IMR-90 (cell line): ENCODE data around the gene TNFRSF1A.

Experiments used
- BHLHE40 ChIP-seq: fragments of 150-350 bp; IDR thresholded peaks from 2 replicates; pipeline ENCODE4 v1.6.1; 2016; ENCODE audit warnings: mild to moderate bottlenecking, low read depth, low read length
- CHD1 ChIP-seq: IDR thresholded peaks from 2 replicates; pipeline ENCODE4 v1.6.1; 2012; ENCODE audit warnings: low read depth, low read length, improper control_type of control experiment
- CTCF ChIP-seq: conservative IDR thresholded peaks from 2 replicates; pipeline ENCODE4 v1.5.1; 2012; ENCODE audit warnings: mild to moderate bottlenecking, low read depth, low read length, improper control_type of control experiment
- NFE2L2 ChIP-seq: fragments of 150-350 bp; IDR thresholded peaks from 2 replicates; pipeline ENCODE4 v1.6.1; 2016; ENCODE audit warnings: low read depth, mild to moderate bottlenecking, low read length
- POLR2A ChIP-seq: IDR thresholded peaks from 2 replicates; pipeline ENCODE4 v1.6.1; 2012; ENCODE audit warnings: mild to moderate bottlenecking, low read depth, low read length
- RAD21 ChIP-seq: IDR thresholded peaks from 2 replicates; pipeline ENCODE4 v1.6.1; 2012; ENCODE audit warnings: low read length, improper control_type of control experiment
- RCOR1 ChIP-seq: IDR thresholded peaks from 2 replicates; pipeline ENCODE4 v1.6.1; 2012; ENCODE audit warnings: mild to moderate bottlenecking, low read length, improper control_type of control experiment; ENCODE audit not compliant: insufficient replicate concordance
- SMC3 ChIP-seq: fragments of 150-350 bp; IDR thresholded peaks from 2 replicates; pipeline ENCODE4 v1.6.1; 2016; ENCODE audit warnings: low read depth, mild to moderate bottlenecking, antibody characterized with exemption, low read length, moderate library complexity
- USF2 ChIP-seq: fragments of 150-350 bp; IDR thresholded peaks from 2 replicates; pipeline ENCODE4 v1.6.1; 2017; ENCODE audit warnings: mild to moderate bottlenecking, antibody characterized with exemption, low read length, low read depth

DNA sequence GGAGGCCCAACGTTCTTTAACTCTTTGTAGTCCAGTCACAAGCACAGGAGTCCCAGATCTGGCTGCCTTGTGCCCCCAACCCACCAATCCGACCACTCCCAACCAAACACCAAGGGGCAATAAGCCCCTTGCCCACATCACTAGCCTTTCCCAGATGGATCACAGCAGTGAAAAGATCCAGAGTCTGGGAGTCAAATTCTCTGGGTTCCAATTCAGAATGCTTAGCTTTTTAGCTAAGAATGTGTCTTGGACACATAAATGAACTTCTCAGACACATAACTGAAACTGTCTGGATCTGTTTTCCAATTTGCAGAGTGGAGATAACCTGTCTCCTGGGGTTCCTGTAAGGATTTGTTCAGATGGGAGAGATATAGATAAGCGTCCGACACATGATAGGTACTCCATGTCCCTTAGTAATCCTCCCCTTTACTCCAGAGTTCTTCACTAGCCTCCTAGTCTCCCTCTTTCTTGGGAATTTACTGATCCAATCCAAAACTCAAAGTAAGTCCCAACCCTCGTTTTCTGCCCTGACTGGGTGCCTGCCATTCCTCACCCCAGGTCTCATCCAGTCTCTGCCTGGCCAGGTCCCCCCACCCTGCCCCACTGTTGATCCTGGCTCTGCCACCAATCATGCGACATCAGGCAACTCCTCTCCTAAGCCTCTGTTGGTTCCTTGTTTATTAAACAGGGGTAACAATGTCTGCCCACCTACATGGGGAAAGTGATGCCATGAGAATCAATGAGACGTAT, 439 bp upstream of the TNFRSF1A start:
- TF ChIP-seq CTCF (no peak), CHD1 (no peak), SMC3 (no peak), RAD21 (no peak), BHLHE40 (no peak), USF2 (no peak), POLR2A (no peak), RCOR1 (no peak), NFE2L2 (no peak)
